Stimulated activated effector memory CD8-positive, alpha-beta T cell treated with anti-CD3 and anti-CD28 coated beads, Interleukin-12 subunit alpha, Interleukin-12 subunit beta, amount 100 ng/mL, for 72 hours (primary cell): Measurements from ENCODE around the gene MCOLN2.

Source experiments
- ATAC-seq: fragments of 150-1000 bp; cut with Tn5 transposase; 2 replicates; pipeline ENCODE4 v1.10.0; 2021
- DNase-seq, 2 donors: peaks; one replicate each; pipeline ENCODE4 v3.0.0; 2021 to 2022; ENCODE audit warnings: low spot score in 2 of 2
- H3K27ac Mint-ChIP-seq: one replicate; pipeline ENCODE4 v1.8.0; 2022; ENCODE audit warnings: mild to moderate bottlenecking, mixed read lengths
- H3K36me3 Mint-ChIP-seq: one replicate; pipeline ENCODE4 v1.8.0; 2022; ENCODE audit warnings: mild to moderate bottlenecking, mixed read lengths
- H3K4me1 Mint-ChIP-seq: one replicate; pipeline ENCODE4 v1.8.0; 2022; ENCODE audit warnings: mixed read lengths
- H3K4me3 Mint-ChIP-seq: one replicate; pipeline ENCODE4 v1.8.0; 2022; ENCODE audit warnings: mild to moderate bottlenecking, mixed read lengths
- H3K9me3 Mint-ChIP-seq: one replicate; pipeline ENCODE4 v1.8.0; 2022; ENCODE audit warnings: mixed read lengths

The MCOLN2 gene

GRCh38 chr1:84968101-84968500, 28.8 kb downstream of the MCOLN2 start:
- H3K36me3 Mint-ChIP-seq, result peaks cover 60% of the 10 kb centered on the region

GRCh38 chr1:84967666-84968065, 29.2 kb downstream of the MCOLN2 start:
- Mint-ChIP-seq H3K9me3 (no peaks in the 10 kb centered on the region), H3K4me3 (no peak overlapping the region), H3K4me1 (peaks cover 50% of the 10 kb centered on the region), H3K36me3 (peaks cover 63% of the 10 kb centered on the region), H3K27ac (peak overlapping the region; percentile 74)
- DNase-seq, result no peak
- no peak for ATAC-seq

More at GRCh38 chr1:84968101-84968500, 28.8 kb downstream of the MCOLN2 start:
- DNase-seq, result no peak
- peak overlapping the region; percentile 74 for H3K27ac Mint-ChIP-seq
- H3K4me3 Mint-ChIP-seq, result no peak overlapping the region
- no peak for ATAC-seq
- no peaks in the 10 kb centered on the region for H3K9me3 Mint-ChIP-seq
- H3K4me1 Mint-ChIP-seq, result peaks cover 54% of the 10 kb centered on the region

GRCh38 chr1:84963021-84963420, 33.9 kb downstream of the MCOLN2 start:
- Mint-ChIP-seq H3K4me3 (no peak overlapping the region), H3K27ac (no peak overlapping the region), H3K4me1 (peaks cover 21% of the 10 kb centered on the region), H3K9me3 (no peaks in the 10 kb centered on the region), H3K36me3 (peaks cover 58% of the 10 kb centered on the region)
- DNase-seq (no peak), ATAC-seq (no peak)

GRCh38 chr1:84961316-84961715, 35.6 kb downstream of the MCOLN2 start:
- peaks cover 73% of the 10 kb centered on the region for H3K36me3 Mint-ChIP-seq
- no peak for ATAC-seq

GRCh38 chr1:84960371-84960770, 36.5 kb downstream of the MCOLN2 start:
- Mint-ChIP-seq H3K4me3 (no peak overlapping the region), H3K4me1 (peaks cover 20% of the 10 kb centered on the region), H3K27ac (no peak overlapping the region), H3K9me3 (no peaks in the 10 kb centered on the region), H3K36me3 (peaks cover 76% of the 10 kb centered on the region)
- no peak for ATAC-seq
- no peak for DNase-seq

More at GRCh38 chr1:84961316-84961715, 35.6 kb downstream of the MCOLN2 start:
- DNase-seq, result no peak
- Mint-ChIP-seq H3K4me1 (peaks cover 20% of the 10 kb centered on the region), H3K4me3 (no peak overlapping the region), H3K9me3 (no peaks in the 10 kb centered on the region), H3K27ac (no peak overlapping the region)

GRCh38 chr1:84959294-84959693, 37.6 kb downstream of the MCOLN2 start:
- H3K9me3 Mint-ChIP-seq, result no peaks in the 10 kb centered on the region
- H3K4me1 Mint-ChIP-seq, result peaks cover 20% of the 10 kb centered on the region
- peak overlapping the region; percentile 51 for H3K27ac Mint-ChIP-seq
- DNase-seq (peak in 1 of 2 donors; percentile 77), ATAC-seq (peak; percentile 97)
- H3K4me3 Mint-ChIP-seq, result no peak overlapping the region
- peaks cover 82% of the 10 kb centered on the region for H3K36me3 Mint-ChIP-seq

GRCh38 chr1:84957966-84958365, 38.9 kb downstream of the MCOLN2 start:
- H3K4me1 Mint-ChIP-seq, result peaks cover 22% of the 10 kb centered on the region
- no peak overlapping the region for H3K4me3 Mint-ChIP-seq
- peaks cover 83% of the 10 kb centered on the region for H3K36me3 Mint-ChIP-seq
- H3K9me3 Mint-ChIP-seq, result no peaks in the 10 kb centered on the region
- no peak for DNase-seq
- ATAC-seq, result no peak
- H3K27ac Mint-ChIP-seq, result no peak overlapping the region

GRCh38 chr1:84956655-84957054, 40.3 kb downstream of the MCOLN2 start:
- peaks cover 87% of the 10 kb centered on the region for H3K36me3 Mint-ChIP-seq

GRCh38 chr1:84956097-84956496, 40.8 kb downstream of the MCOLN2 start:
- Mint-ChIP-seq H3K4me1 (peaks cover 19% of the 10 kb centered on the region), H3K36me3 (peaks cover 92% of the 10 kb centered on the region), H3K4me3 (no peak overlapping the region), H3K9me3 (no peaks in the 10 kb centered on the region), H3K27ac (no peak overlapping the region)
- ATAC-seq (no peak), DNase-seq (peak in 1 of 2 donors; percentile 30)

More at GRCh38 chr1:84956655-84957054, 40.3 kb downstream of the MCOLN2 start:
- no peaks in the 10 kb centered on the region for H3K9me3 Mint-ChIP-seq
- no peak overlapping the region for H3K4me3 Mint-ChIP-seq
- peaks cover 19% of the 10 kb centered on the region for H3K4me1 Mint-ChIP-seq
- no peak overlapping the region for H3K27ac Mint-ChIP-seq
- ATAC-seq (no peak), DNase-seq (no peak)

GRCh38 chr1:84949664-84950063, 47.2 kb downstream of the MCOLN2 start:
- H3K27ac Mint-ChIP-seq, result no peak overlapping the region
- no peak for DNase-seq
- no peak for ATAC-seq
- H3K4me3 Mint-ChIP-seq, result no peak overlapping the region
- peaks cover 88% of the 10 kb centered on the region for H3K36me3 Mint-ChIP-seq
- peaks cover 23% of the 10 kb centered on the region for H3K4me1 Mint-ChIP-seq
- no peaks in the 10 kb centered on the region for H3K9me3 Mint-ChIP-seq

- Mint-ChIP-seq H3K36me3 (peaks cover 73% of the 10 kb centered on the region), H3K4me3 (no peak overlapping the region), H3K4me1 (peaks cover 24% of the 10 kb centered on the region), H3K27ac (no peak overlapping the region), H3K9me3 (no peaks in the 10 kb centered on the region)
- DNase-seq (no peak), ATAC-seq (no peak)
These were observed 49.1 kb downstream of the MCOLN2 start for GRCh38 chr1:84947536-84948410.

GRCh38 chr1:84946631-84947030, 50.3 kb downstream of the MCOLN2 start:
- no peak for ATAC-seq
- peaks cover 62% of the 10 kb centered on the region for H3K36me3 Mint-ChIP-seq
- no peaks in the 10 kb centered on the region for H3K9me3 Mint-ChIP-seq
- no peak overlapping the region for H3K4me3 Mint-ChIP-seq
- peaks cover 23% of the 10 kb centered on the region for H3K4me1 Mint-ChIP-seq
- no peak for DNase-seq
- H3K27ac Mint-ChIP-seq, result no peak overlapping the region

GRCh38 chr1:84944767-84945486, 52.0 kb downstream of the MCOLN2 start:
- Mint-ChIP-seq H3K27ac (peak overlapping the region; percentile 64), H3K9me3 (no peaks in the 10 kb centered on the region), H3K36me3 (peaks cover 53% of the 10 kb centered on the region), H3K4me1 (peaks cover 23% of the 10 kb centered on the region), H3K4me3 (peak overlapping the region; percentile 54)
- ATAC-seq, result peak; percentile 91
- peak; percentile 63 to 80 for DNase-seq

- peaks cover 17% of the 10 kb centered on the region for H3K4me1 Mint-ChIP-seq
- DNase-seq (no peak), ATAC-seq (no peak)
- H3K9me3 Mint-ChIP-seq, result no peaks in the 10 kb centered on the region
- H3K27ac Mint-ChIP-seq, result no peak overlapping the region
- H3K36me3 Mint-ChIP-seq, result peaks cover 55% of the 10 kb centered on the region
- H3K4me3 Mint-ChIP-seq, result no peak overlapping the region
These were observed 55.1 kb downstream of the MCOLN2 start for GRCh38 chr1:84941843-84942242.

- no peak overlapping the region for H3K27ac Mint-ChIP-seq
- peaks cover 10% of the 10 kb centered on the region for H3K4me1 Mint-ChIP-seq
- no peaks in the 10 kb centered on the region for H3K9me3 Mint-ChIP-seq
- H3K36me3 Mint-ChIP-seq, result peaks cover 41% of the 10 kb centered on the region
- ATAC-seq (no peak), DNase-seq (no peak)
- no peak overlapping the region for H3K4me3 Mint-ChIP-seq
These were observed 56.4 kb downstream of the MCOLN2 start for GRCh38 chr1:84940481-84940880.
